ENCODE results near the gene SH3BGRL2.
"Not testable (repeated sequence)": the region's sequence is repeated elsewhere in the genome, so short reads cannot be mapped to it uniquely, and the experiment has no call there.

SH3BGRL2 gene

DNA sequence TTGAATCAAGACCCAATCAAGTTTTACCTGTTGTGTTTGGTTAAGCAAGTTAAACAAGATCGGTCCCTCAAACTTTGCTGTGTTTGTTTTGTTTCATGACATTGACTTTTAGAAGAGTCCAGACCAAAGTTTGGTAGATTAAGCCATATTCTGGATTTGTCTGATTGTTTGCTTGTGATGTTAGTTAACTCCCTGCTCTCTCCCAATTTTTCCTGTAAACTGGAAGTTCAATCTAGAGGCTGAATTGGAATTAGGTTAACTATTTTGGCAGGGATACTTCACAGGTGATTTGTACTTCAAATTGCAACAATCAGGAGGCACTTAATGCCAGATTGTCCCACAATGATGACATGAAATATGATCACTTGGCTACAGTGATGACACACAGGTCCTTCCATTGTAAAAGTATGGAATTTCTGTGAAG, 13.6 kb upstream of the SH3BGRL2 start:
- Histone ChIP-seq H3K36me3 (ENCODE audit: control insufficient read depth, insufficient read depth, low read length) (no peaks in the 10 kb centered on the region), H3K27ac (ENCODE audit: low read depth, low read length) (no peak overlapping the region), H3K9ac (ENCODE audit: low read length) (no peak overlapping the region), H3K9me3 (ENCODE audit: control insufficient read depth, insufficient read depth, low read depth, low read length) (no peaks in the 10 kb centered on the region), H3K27me3 (ENCODE audit: control insufficient read depth, insufficient read depth, low read length) (no peaks in the 10 kb centered on the region), H3K4me1 (ENCODE audit: control insufficient read depth, insufficient read depth, low read length) (no peaks in the 10 kb centered on the region), H3K4me3 (ENCODE audit: low read depth, low read length) (no peak overlapping the region)

DNA sequence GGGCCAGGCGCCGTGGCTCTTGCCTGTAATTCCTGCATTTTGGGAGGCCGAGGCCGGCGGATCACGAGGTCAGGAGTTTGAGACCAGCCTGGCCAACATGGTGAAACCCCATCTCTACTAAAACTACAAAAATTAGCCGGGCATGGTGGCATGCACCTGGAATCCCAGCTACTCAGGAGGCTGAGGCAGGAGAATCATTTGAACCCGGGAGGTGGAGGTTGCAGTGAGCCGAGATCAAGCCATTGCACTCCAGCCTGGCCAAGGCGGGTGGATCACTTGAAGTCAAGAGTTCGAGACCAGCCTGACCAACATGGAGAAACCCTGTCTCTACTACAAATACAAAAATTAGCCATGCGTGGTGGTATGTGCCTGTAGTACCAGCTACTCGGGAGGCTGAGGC, 12.7 kb upstream of the SH3BGRL2 start:
- not testable (repeated sequence) for H3K9ac ChIP-seq (ENCODE audit: low read length); H3K9me3 ChIP-seq (ENCODE audit: control insufficient read depth, insufficient read depth, low read depth, low read length)

DNA sequence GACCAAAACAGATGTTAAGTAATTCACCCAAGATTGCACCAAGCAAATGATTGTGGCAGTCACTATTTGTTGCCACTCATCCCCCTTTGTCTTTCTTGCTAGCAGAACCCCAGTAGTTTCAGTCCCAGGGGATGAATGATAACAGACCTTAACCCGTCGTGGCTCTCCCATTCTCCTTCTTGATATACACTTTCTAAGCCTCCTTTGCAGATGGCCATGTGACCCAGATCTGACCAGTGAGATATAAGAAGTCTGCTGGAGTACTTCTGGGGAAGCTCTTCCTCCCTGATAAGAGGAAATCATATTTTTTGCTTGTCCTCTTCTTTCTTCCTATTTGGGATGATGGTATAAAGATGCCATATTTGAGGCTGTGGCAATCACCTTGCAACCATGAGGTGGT, 9.6 kb upstream of the SH3BGRL2 start:
- Histone ChIP-seq H3K4me1 (ENCODE audit: control insufficient read depth, insufficient read depth, low read length) (no peaks in the 10 kb centered on the region), H3K9me3 (ENCODE audit: control insufficient read depth, insufficient read depth, low read depth, low read length) (no peaks in the 10 kb centered on the region), H3K27ac (ENCODE audit: low read depth, low read length) (no peak overlapping the region), H3K9ac (ENCODE audit: low read length) (no peak overlapping the region), H3K27me3 (ENCODE audit: control insufficient read depth, insufficient read depth, low read length) (no peaks in the 10 kb centered on the region), H3K36me3 (ENCODE audit: control insufficient read depth, insufficient read depth, low read length) (no peaks in the 10 kb centered on the region), H3K4me3 (ENCODE audit: low read depth, low read length) (no peak overlapping the region)

More for the DNA sequence above, 12.7 kb upstream of the SH3BGRL2 start:
- H3K4me1 ChIP-seq (ENCODE audit: control insufficient read depth, insufficient read depth, low read length); H3K36me3 ChIP-seq (ENCODE audit: control insufficient read depth, insufficient read depth, low read length); H3K27ac ChIP-seq (ENCODE audit: low read depth, low read length); H3K27me3 ChIP-seq (ENCODE audit: control insufficient read depth, insufficient read depth, low read length); H3K4me3 ChIP-seq (ENCODE audit: low read depth, low read length): not testable (repeated sequence)

DNA sequence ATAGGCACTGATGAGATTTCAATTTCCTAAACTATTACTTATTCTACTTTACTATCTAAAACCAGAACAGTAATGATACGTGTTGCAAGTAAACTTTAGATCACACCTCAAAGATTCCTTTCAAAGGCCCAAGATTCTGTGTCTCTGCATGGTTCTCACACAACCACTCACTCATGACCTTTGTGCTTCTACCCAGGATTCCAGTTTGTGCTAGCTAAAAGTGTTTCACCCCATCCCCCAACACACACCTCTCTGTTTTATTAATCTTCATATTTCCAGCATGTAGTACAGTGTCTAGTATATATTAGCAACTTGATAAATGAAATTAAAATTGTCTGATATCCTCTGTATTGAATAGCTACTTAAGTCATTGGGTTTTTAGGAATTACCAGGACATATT, 8.8 kb upstream of the SH3BGRL2 start:
- Histone ChIP-seq H3K4me1 (ENCODE audit: control insufficient read depth, insufficient read depth, low read length) (no peaks in the 10 kb centered on the region), H3K9me3 (ENCODE audit: control insufficient read depth, insufficient read depth, low read depth, low read length) (no peaks in the 10 kb centered on the region), H3K4me3 (ENCODE audit: low read depth, low read length) (no peak overlapping the region), H3K36me3 (ENCODE audit: control insufficient read depth, insufficient read depth, low read length) (no peaks in the 10 kb centered on the region), H3K9ac (ENCODE audit: low read length) (no peak overlapping the region), H3K27ac (ENCODE audit: low read depth, low read length) (no peak overlapping the region), H3K27me3 (ENCODE audit: control insufficient read depth, insufficient read depth, low read length) (no peaks in the 10 kb centered on the region)

DNA sequence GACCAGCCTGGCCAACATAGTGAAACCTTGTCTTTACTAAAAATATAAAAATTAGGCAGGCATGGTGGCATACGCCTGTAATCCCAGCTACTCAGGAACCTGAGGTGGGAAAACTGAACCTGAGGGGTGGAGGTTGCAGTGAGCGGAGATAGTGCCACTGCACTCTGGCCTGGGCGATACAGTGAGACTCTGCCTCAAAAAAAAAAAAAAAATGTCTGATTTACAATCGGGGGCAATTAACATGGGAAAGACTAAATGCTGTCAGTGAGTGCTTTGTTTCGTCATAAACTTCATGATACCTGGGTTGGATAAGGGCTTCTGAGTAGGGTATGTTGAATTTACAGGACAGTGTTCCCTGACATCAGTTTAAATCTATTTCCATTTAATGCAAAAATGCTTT, 8.0 kb upstream of the SH3BGRL2 start:
- Histone ChIP-seq H3K9me3 (ENCODE audit: control insufficient read depth, insufficient read depth, low read depth, low read length) (no peaks in the 10 kb centered on the region), H3K27me3 (ENCODE audit: control insufficient read depth, insufficient read depth, low read length) (no peaks in the 10 kb centered on the region), H3K9ac (ENCODE audit: low read length) (no peak overlapping the region), H3K4me1 (ENCODE audit: control insufficient read depth, insufficient read depth, low read length) (no peaks in the 10 kb centered on the region), H3K27ac (ENCODE audit: low read depth, low read length) (no peak overlapping the region), H3K4me3 (ENCODE audit: low read depth, low read length) (no peak overlapping the region), H3K36me3 (ENCODE audit: control insufficient read depth, insufficient read depth, low read length) (no peaks in the 10 kb centered on the region)

DNA sequence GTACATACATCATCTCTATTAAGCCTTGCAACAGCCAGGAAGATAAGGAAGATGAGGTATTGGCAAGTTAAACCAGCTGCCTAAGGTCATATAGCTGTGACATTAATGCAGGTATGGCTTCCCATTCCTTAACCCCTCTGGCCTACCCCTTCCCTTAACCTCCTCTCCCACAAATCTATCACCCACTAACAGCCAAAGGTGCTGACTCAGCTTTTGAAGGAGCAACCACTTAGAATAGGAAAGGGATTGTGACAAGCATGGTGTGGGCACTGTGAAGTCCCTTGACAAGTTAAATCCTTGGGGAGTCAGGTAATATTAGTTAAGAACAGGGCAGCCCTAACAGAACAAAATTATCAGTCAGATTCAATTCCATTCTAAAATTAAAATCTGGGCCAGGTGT, 5.4 kb upstream of the SH3BGRL2 start:
- Histone ChIP-seq H3K4me1 (ENCODE audit: control insufficient read depth, insufficient read depth, low read length) (no peaks in the 10 kb centered on the region; the same call in 1 of the 2 replicates), H3K27me3 (ENCODE audit: control insufficient read depth, insufficient read depth, low read length) (peaks cover 19% of the 10 kb centered on the region; the same call in 1 of the 2 replicates), H3K36me3 (ENCODE audit: control insufficient read depth, insufficient read depth, low read length) (no peaks in the 10 kb centered on the region), H3K27ac (ENCODE audit: low read depth, low read length) (no peak overlapping the region), H3K9ac (ENCODE audit: low read length) (no peak overlapping the region), H3K9me3 (ENCODE audit: control insufficient read depth, insufficient read depth, low read depth, low read length) (no peaks in the 10 kb centered on the region), H3K4me3 (ENCODE audit: low read depth, low read length) (no peak overlapping the region)

DNA sequence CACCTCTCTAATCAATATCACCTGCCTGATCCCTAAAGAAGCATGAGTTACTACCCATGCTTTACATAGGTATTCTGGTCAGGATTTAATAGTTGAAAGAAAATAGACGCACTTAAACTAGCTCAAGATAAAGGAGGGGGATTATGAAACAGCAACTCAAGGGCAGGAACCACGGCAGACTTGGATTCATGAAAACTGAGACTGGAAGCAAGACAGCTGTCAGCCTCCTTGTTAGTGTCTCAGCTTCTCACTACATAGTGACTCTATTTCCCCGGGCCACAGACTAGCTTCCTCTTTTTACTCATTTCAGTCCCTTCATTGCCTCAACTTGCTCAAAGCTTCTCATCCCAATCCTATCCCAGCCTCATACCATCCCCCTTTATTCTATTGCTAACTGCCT, 4.3 kb upstream of the SH3BGRL2 start:
- Histone ChIP-seq H3K36me3 (ENCODE audit: control insufficient read depth, insufficient read depth, low read length) (no peaks in the 10 kb centered on the region), H3K27me3 (ENCODE audit: control insufficient read depth, insufficient read depth, low read length) (peaks cover 21% of the 10 kb centered on the region; the same call in 1 of the 2 replicates), H3K9ac (ENCODE audit: low read length) (no peak overlapping the region), H3K4me1 (ENCODE audit: control insufficient read depth, insufficient read depth, low read length) (no peaks in the 10 kb centered on the region; the same call in 1 of the 2 replicates), H3K27ac (ENCODE audit: low read depth, low read length) (no peak overlapping the region), H3K4me3 (ENCODE audit: low read depth, low read length) (no peak overlapping the region), H3K9me3 (ENCODE audit: control insufficient read depth, insufficient read depth, low read depth, low read length) (no peaks in the 10 kb centered on the region)

DNA sequence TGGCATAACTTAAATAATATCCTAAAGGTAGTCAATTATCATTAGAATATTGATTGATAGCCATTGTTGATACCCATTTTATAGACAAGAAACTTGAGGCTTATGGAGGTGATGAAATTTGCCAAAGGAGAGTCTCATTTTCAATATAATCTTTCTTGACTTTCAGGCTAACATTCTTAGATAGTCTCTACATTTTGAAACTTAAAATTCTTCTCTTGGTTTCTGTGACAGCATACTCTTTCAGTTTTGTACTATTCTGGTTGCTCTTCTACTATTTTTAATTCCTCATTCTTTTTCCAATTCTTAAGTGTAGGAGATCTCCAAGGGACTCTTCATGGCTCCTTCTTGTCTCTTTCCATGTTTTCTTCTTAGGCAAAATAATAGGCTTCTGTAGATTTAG, 3.7 kb upstream of the SH3BGRL2 start:
- Histone ChIP-seq H3K4me1 (ENCODE audit: control insufficient read depth, insufficient read depth, low read length) (no peaks in the 10 kb centered on the region; the same call in 1 of the 2 replicates), H3K36me3 (ENCODE audit: control insufficient read depth, insufficient read depth, low read length) (no peaks in the 10 kb centered on the region), H3K27ac (ENCODE audit: low read depth, low read length) (no peak overlapping the region), H3K4me3 (ENCODE audit: low read depth, low read length) (no peak overlapping the region), H3K9me3 (ENCODE audit: control insufficient read depth, insufficient read depth, low read depth, low read length) (no peaks in the 10 kb centered on the region), H3K9ac (ENCODE audit: low read length) (no peak overlapping the region), H3K27me3 (ENCODE audit: control insufficient read depth, insufficient read depth, low read length) (peaks cover 21% of the 10 kb centered on the region; the same call in 1 of the 2 replicates)

DNA sequence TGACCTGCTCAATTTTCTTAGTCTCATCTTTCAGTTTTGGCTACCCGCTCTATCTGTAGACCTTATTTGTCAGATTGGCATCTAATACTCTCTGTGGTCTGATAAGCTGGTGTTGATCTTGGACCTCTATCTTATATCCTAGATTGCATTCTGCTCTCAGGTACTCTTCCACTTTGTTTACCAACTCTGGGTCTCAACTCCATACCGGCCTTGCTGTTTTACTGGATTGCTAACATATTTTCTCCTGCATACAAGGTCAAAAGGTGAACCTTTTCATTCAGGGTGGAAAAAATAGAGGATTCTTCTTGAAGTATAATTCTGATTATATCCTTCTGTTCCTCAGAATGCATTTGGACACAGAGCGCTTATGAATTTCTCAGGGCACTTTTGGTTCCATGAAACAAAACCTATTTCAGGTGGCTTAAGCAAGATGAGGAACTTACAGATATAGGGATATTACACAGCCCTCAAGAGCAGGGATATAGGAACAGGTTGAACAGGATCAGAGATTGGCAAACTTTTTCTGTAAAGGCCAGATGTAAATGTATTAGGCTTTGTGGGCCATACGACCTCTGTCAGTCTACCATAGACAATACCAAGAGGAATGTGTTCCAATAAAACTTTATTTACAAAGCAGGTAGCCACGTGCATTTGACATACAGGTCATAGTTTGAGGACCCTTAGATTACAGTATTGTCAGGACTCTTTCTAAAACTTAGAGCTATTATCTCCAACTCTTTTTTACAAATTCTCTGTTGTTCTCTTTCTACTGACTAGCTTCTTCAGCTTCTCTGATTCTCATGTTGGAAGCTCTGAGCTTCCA, 2.5 kb upstream of the SH3BGRL2 start:
- no peaks in the 10 kb centered on the region; the same call in 1 of the 2 replicates for H3K4me1 ChIP-seq (ENCODE audit: control insufficient read depth, insufficient read depth, low read length)
- H3K4me3 ChIP-seq (ENCODE audit: low read depth, low read length): no peak overlapping the region
- no peaks in the 10 kb centered on the region for H3K9me3 ChIP-seq (ENCODE audit: control insufficient read depth, insufficient read depth, low read depth, low read length)
- H3K36me3 ChIP-seq (ENCODE audit: control insufficient read depth, insufficient read depth, low read length): no peaks in the 10 kb centered on the region
- H3K9ac ChIP-seq (ENCODE audit: low read length): no peak overlapping the region
- no peak overlapping the region for H3K27ac ChIP-seq (ENCODE audit: low read depth, low read length)
- H3K27me3 ChIP-seq (ENCODE audit: control insufficient read depth, insufficient read depth, low read length): peaks cover 21% of the 10 kb centered on the region; the same call in 1 of the 2 replicates

DNA sequence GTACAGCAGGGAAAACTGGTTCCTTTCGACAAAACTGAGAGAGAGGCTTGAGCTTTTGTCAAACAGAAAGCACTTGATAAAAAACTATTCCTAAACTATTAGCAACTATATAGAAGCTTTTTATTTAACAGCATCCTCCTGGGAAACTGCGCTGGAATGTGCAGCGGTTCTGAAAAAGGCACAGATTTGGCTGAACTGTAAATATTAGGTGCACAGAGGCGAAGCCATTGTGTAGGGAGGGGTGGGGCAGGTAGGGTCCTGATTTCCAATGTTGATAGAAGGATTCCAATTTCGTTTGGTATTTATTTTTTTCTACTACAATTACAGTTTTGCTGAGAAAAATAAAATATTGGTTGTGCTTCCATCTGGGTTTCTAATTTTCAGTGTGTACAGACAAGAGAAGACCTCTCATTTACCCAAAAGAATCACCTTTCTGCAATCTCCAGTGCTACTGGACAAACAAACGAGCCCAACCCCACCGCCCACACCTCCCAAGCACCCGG, 698 bp upstream of the SH3BGRL2 start:
- H3K9me3 ChIP-seq (ENCODE audit: control insufficient read depth, insufficient read depth, low read depth, low read length): no peaks in the 10 kb centered on the region
- H3K9ac ChIP-seq (ENCODE audit: low read length): no peak overlapping the region
- H3K36me3 ChIP-seq (ENCODE audit: control insufficient read depth, insufficient read depth, low read length): no peaks in the 10 kb centered on the region
- H3K4me1 ChIP-seq (ENCODE audit: control insufficient read depth, insufficient read depth, low read length): no peaks in the 10 kb centered on the region; the same call in 1 of the 2 replicates
- peaks cover 21% of the 10 kb centered on the region; the same call in 1 of the 2 replicates for H3K27me3 ChIP-seq (ENCODE audit: control insufficient read depth, insufficient read depth, low read length)
- H3K27ac ChIP-seq (ENCODE audit: low read depth, low read length): no peak overlapping the region
- peak overlapping the region; percentile 97 for H3K4me3 ChIP-seq (ENCODE audit: low read depth, low read length)

DNA sequence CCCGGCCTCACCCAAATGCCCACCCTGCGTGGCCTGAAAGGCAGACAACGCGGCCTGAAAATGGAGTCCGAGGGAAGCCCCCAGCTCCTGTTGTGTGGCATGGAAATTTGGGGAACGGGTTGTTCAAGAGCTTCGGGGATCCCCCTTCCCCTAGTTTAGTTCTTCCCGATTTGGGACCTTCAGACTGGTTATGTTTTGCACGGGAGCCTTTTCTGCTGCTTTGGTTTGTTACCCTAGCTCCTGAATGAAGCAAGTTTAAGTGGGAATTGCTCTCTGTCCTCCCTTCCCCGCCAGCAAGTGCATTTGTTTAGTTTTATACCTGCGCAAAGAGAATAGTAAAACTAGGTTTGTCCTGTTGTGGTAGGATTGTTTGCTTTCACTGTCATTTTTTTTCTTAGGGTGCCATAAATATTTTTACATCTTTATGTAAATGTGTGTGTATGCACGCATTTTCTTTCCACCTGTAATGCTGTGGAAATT, 604 bp downstream of the SH3BGRL2 start:
- Histone ChIP-seq H3K4me1 (ENCODE audit: control insufficient read depth, insufficient read depth, low read length) (no peaks in the 10 kb centered on the region; the same call in 1 of the 2 replicates), H3K9me3 (ENCODE audit: control insufficient read depth, insufficient read depth, low read depth, low read length) (no peaks in the 10 kb centered on the region), H3K36me3 (ENCODE audit: control insufficient read depth, insufficient read depth, low read length) (no peaks in the 10 kb centered on the region), H3K4me3 (ENCODE audit: low read depth, low read length) (peak overlapping the region; percentile 97), H3K27ac (ENCODE audit: low read depth, low read length) (0 out of 2 replicates have a peak overlapping the region, but pooled peaks have one; percentile 73), H3K9ac (ENCODE audit: low read length) (peak overlapping the region; percentile 85), H3K27me3 (ENCODE audit: control insufficient read depth, insufficient read depth, low read length) (peaks cover 21% of the 10 kb centered on the region; the same call in 1 of the 2 replicates)

Measured in HUES6 (cell line).